Measurements from ENCODE around the gene TTLL12. TPM values are rescaled to one million over a fixed set of nuclear protein-coding genes. Genes with fewer than 3 reads are reported as not detected.

Gene TTLL12
- polyA plus RNA-seq, 2 of the 4 experiments (the other 2 are of a cell fraction): 8.6 to 18.7 TPM

- TF ChIP-seq USF2 (IDR thresholded peaks at IDR 0.05): no peak
These were observed 13.6 kb upstream of the TTLL12 start (continued) for GRCh38 chr22:43200555-43200954.

- DNase-seq (ENCODE audit: low read depth in 1 of 2, low spot score in 1 of 2) (no peak), FAIRE-seq (no peak), ATAC-seq (no peak)
- Histone ChIP-seq H3K9me3 (no peaks in the 10 kb centered on the region), H3K4me3 (no peak overlapping the region), H3K27ac (no peak overlapping the region), H3K4me1 (no peaks in the 10 kb centered on the region), H3K4me2 (no peak overlapping the region)
- ChIA-PET CTCF (no interaction called here), POLR2A (interaction anchor here (0.5 to 1.4 kb wide), 2 partner anchors 12 to 451 kb away, joined by 3 to 12 read pairs; no protein-coding TSS in a partner anchor)
- TF ChIP-seq EHMT2 (IDR thresholded peaks at IDR 0.05; ENCODE audit: low read depth): no peak
- WGBS (ENCODE audit: missing lambda C conversion rate): 82% methylated on average over 14 of the region's 17 CpGs
These were observed 13.1 kb upstream of the TTLL12 start for GRCh38 chr22:43200031-43200430.

GRCh38 chr22:43199541-43199940 is 12.6 kb upstream of the TTLL12 start:
- DNase-seq (ENCODE audit: low read depth in 1 of 2, low spot score in 1 of 2) (no peak), ATAC-seq (no peak), FAIRE-seq (no peak)
- no peaks in the 10 kb centered on the region for H3K4me1 ChIP-seq
- H3K9me3 ChIP-seq: no peaks in the 10 kb centered on the region
- WGBS (ENCODE audit: missing lambda C conversion rate): 88% methylated on average over 6 of the region's 11 CpGs
- no peak overlapping the region for H3K4me3 ChIP-seq
- ChIA-PET POLR2A (no interaction called here), CTCF (no interaction called here)
- TF ChIP-seq MYC (IDR thresholded peaks at IDR 0.05; ENCODE audit: borderline replicate concordance, low read length) (no peak), MAZ (IDR thresholded peaks at IDR 0.05; ENCODE audit: borderline replicate concordance, low read depth, low read length) (no peak), HEYL (CRISPR knock-in tag; IDR thresholded peaks at IDR 0.05) (no peak), KDM1A (IDR thresholded peaks at IDR 0.05; ENCODE audit: low read depth) (no peak), E2F6 (IDR thresholded peaks at IDR 0.05; ENCODE audit: borderline replicate concordance, low read depth) (no peak), USF2 (IDR thresholded peaks at IDR 0.05) (no peak), ZNF302 (CRISPR knock-in tag; IDR thresholded peaks at IDR 0.05) (no peak), EP300 (IDR thresholded peaks at IDR 0.05) (no peak)
- no peak overlapping the region for H3K4me2 ChIP-seq
- H3K27ac ChIP-seq: no peak overlapping the region

- no peak for ATAC-seq
- Histone ChIP-seq H3K4me3 (no peak overlapping the region), H3K4me1 (no peaks in the 10 kb centered on the region), H3K27ac (0 out of 6 replicates have a peak overlapping the region, but pooled peaks of 1 of the 2 experiments have one; percentile 14), H3K4me2 (no peak overlapping the region; the same call in 2 of the 3 replicates), H3K9me3 (no peaks in the 10 kb centered on the region)
- WGBS (ENCODE audit: missing lambda C conversion rate): 36% methylated on average over 9 of the region's 9 CpGs
- POLR2A ChIA-PET: no interaction called here
- DNase-seq (ENCODE audit: low read depth in 1 of 2, low spot score in 1 of 2): no peak
- CTCF ChIA-PET: no interaction called here
- TF ChIP-seq KDM1A (IDR thresholded peaks at IDR 0.05; ENCODE audit: low read depth) (no peak), CBX8 (IDR thresholded peaks at IDR 0.05) (no peak), NFE2L2 (conservative IDR thresholded peaks at IDR 0.05; ENCODE audit: low read length) (no peak), HES2 (IDR thresholded peaks at IDR 0.05) (no peak), TFCP2L1 (CRISPR knock-in tag; IDR thresholded peaks at IDR 0.05) (no peak), RNF2 (IDR thresholded peaks at IDR 0.05; ENCODE audit: borderline replicate concordance, low read depth) (no peak), MYC (IDR thresholded peaks at IDR 0.05; ENCODE audit: borderline replicate concordance, low read length) (no peak), JUNB (IDR thresholded peaks at IDR 0.05) (no peak), POLR2AphosphoS2 (conservative IDR thresholded peaks at IDR 0.05; ENCODE audit: low read length) (no peak), CHD4 (IDR thresholded peaks at IDR 0.05; ENCODE audit: borderline replicate concordance) (no peak), HMGXB4 (CRISPR knock-in tag; IDR thresholded peaks at IDR 0.05; ENCODE audit: borderline replicate concordance) (no peak)
- FAIRE-seq: no peak
These were observed 12.0 kb upstream of the TTLL12 start for GRCh38 chr22:43198936-43199335.
